ENCODE measurements around the gene FER1L5. TPM values are rescaled to one million over a fixed set of nuclear protein-coding genes. Genes with fewer than 3 reads are reported as not detected.
"Not testable (repeated sequence)": the region's sequence is repeated elsewhere in the genome, so short reads cannot be mapped to it uniquely, and the experiment has no call there.

FER1L5 gene
- total RNA-seq, 4 donors from 2014 or later, result not detected

- WGBS, result 98% methylated on average over 7 of the region's 7 CpGs
- no peak overlapping the region for H3K27ac ChIP-seq
- H3K36me3 ChIP-seq, result no peaks in the 10 kb centered on the region
- no peak overlapping the region for H3K4me3 ChIP-seq
- no peaks in the 10 kb centered on the region for H3K4me1 ChIP-seq
- TF ChIP-seq CTCF (IDR thresholded peaks at IDR 0.05), result no peak
- TF ChIP-seq POLR2A (IDR thresholded peaks at IDR 0.05), result no peak
- no peak for TF ChIP-seq EP300 (IDR thresholded peaks at IDR 0.05)
- TF ChIP-seq POLR2AphosphoS5 (IDR thresholded peaks at IDR 0.05), result no peak
- H3K9me3 ChIP-seq, result no peaks in the 10 kb centered on the region
- no peak for DNase-seq (ENCODE audit: low spot score in 2 of 2)
- H3K27me3 ChIP-seq, result no peaks in the 10 kb centered on the region
These were observed 5.9 kb downstream of the FER1L5 start for GRCh38 chr2:96648306-96648930.

- Histone ChIP-seq H3K9me3 (no peaks in the 10 kb centered on the region), H3K4me1 (no peaks in the 10 kb centered on the region), H3K4me3 (no peak overlapping the region), H3K27me3 (no peaks in the 10 kb centered on the region), H3K27ac (no peak overlapping the region), H3K36me3 (no peaks in the 10 kb centered on the region)
- no peak for TF ChIP-seq EP300 (IDR thresholded peaks at IDR 0.05)
- WGBS, result 91% methylated on average over 1 of the region's 1 CpG
- DNase-seq (ENCODE audit: low spot score in 2 of 2), result no peak
These were observed 6.8 kb downstream of the FER1L5 start for GRCh38 chr2:96649342-96649741.

GRCh38 chr2:96651793-96652192 is 9.2 kb downstream of the FER1L5 start:
- WGBS, result 94% methylated on average over 6 of the region's 8 CpGs
- no peak for DNase-seq (ENCODE audit: low spot score in 2 of 2)
- H3K27me3 ChIP-seq, result no peaks in the 10 kb centered on the region

GRCh38 chr2:96654791-96655190 is 12.2 kb downstream of the FER1L5 start:
- H3K27ac ChIP-seq; H3K4me3 ChIP-seq; DNase-seq (ENCODE audit: low spot score in 2 of 2); H3K4me1 ChIP-seq; H3K9me3 ChIP-seq; H3K36me3 ChIP-seq; H3K27me3 ChIP-seq: not testable (repeated sequence)
- WGBS, result 89% methylated on average over 7 of the region's 7 CpGs

More at GRCh38 chr2:96651793-96652192, 9.2 kb downstream of the FER1L5 start:
- Histone ChIP-seq H3K36me3 (no peaks in the 10 kb centered on the region), H3K4me3 (no peak overlapping the region), H3K27ac (no peak overlapping the region), H3K4me1 (no peaks in the 10 kb centered on the region), H3K9me3 (no peaks in the 10 kb centered on the region)
- TF ChIP-seq POLR2A (IDR thresholded peaks at IDR 0.05) (no peak), POLR2AphosphoS5 (IDR thresholded peaks at IDR 0.05) (no peak), EP300 (IDR thresholded peaks at IDR 0.05) (no peak), CTCF (IDR thresholded peaks at IDR 0.05) (no peak)

GRCh38 chr2:96655526-96655925 is 13.0 kb downstream of the FER1L5 start:
- WGBS, result 86% methylated on average over 6 of the region's 6 CpGs
- Histone ChIP-seq H3K9me3 (no peaks in the 10 kb centered on the region), H3K4me3 (no peak overlapping the region), H3K36me3 (no peaks in the 10 kb centered on the region), H3K27ac (no peak overlapping the region), H3K27me3 (no peaks in the 10 kb centered on the region), H3K4me1 (no peaks in the 10 kb centered on the region)
- no peak for DNase-seq (ENCODE audit: low spot score in 2 of 2)
- TF ChIP-seq POLR2AphosphoS5 (IDR thresholded peaks at IDR 0.05) (no peak), POLR2A (IDR thresholded peaks at IDR 0.05) (no peak), EP300 (IDR thresholded peaks at IDR 0.05) (no peak), CTCF (IDR thresholded peaks at IDR 0.05) (no peak)

- Histone ChIP-seq H3K27me3 (no peaks in the 10 kb centered on the region), H3K4me1 (no peaks in the 10 kb centered on the region), H3K9me3 (no peaks in the 10 kb centered on the region), H3K4me3 (no peak overlapping the region), H3K36me3 (no peaks in the 10 kb centered on the region), H3K27ac (no peak overlapping the region)
- DNase-seq (ENCODE audit: low spot score in 2 of 2), result no peak
- no peak for TF ChIP-seq CTCF (IDR thresholded peaks at IDR 0.05)
- no peak for TF ChIP-seq EP300 (IDR thresholded peaks at IDR 0.05)
- TF ChIP-seq POLR2AphosphoS5 (IDR thresholded peaks at IDR 0.05), result no peak
- no peak for TF ChIP-seq POLR2A (IDR thresholded peaks at IDR 0.05)
These were observed 14.0 kb downstream of the FER1L5 start for GRCh38 chr2:96656540-96656939.
